Stomach (tissue), 4 donors: ENCODE results near the gene SORCS2.

Source experiments
- CTCF ChIP-seq, 7 experiments: fragments of 450-650 bp in 4 of 7; fragments of 200-600 bp in 3 of 7; sonication (generic) in 3 of 7; IDR thresholded peaks; one replicate each; pipeline ENCODE4 v1.5.1; 2016 to 2019; ENCODE audit warnings: antibody characterized with exemption in 7 of 7, control low read depth in 2 of 7, mild to moderate bottlenecking in 1 of 7
- POLR2A ChIP-seq, 4 donors: fragments of 450-650 bp; IDR thresholded peaks; one replicate each; pipeline ENCODE4 v1.6.1; 2016; ENCODE audit warnings: antibody characterized with exemption in 4 of 4, control low read depth in 2 of 4, mild to moderate bottlenecking in 1 of 4, moderate library complexity in 1 of 4
- POLR2AphosphoS5 ChIP-seq, 3 donors: sonication (generic); formaldehyde crosslinking; IDR thresholded peaks; one replicate each; pipeline ENCODE4 v1.6.1; 2016; ENCODE audit warnings: antibody characterized with exemption in 3 of 3

- no peak for TF ChIP-seq CTCF (IDR thresholded peaks at IDR 0.05)
- TF ChIP-seq POLR2AphosphoS5 (IDR thresholded peaks at IDR 0.05), result no peak
- TF ChIP-seq POLR2A (IDR thresholded peaks at IDR 0.05), result no peak
These were observed 62.6 kb downstream of the SORCS2 start for GRCh38 chr4:7254736-7255487.
